BLaER1 (cell line): ENCODE measurements around the gene PNLDC1.

Experiments used
- H3K27ac ChIP-seq: shearing (Covaris generic); formaldehyde crosslinking; 2 replicates; pipeline ENCODE4 v1.8.1; 2022
- H3K27me3 ChIP-seq: shearing (Covaris generic); formaldehyde crosslinking; 2 replicates; pipeline ENCODE4 v1.8.1; 2022
- H3K36me3 ChIP-seq: shearing (Covaris generic); formaldehyde crosslinking; 2 replicates; pipeline ENCODE4 v1.8.1; 2022
- H3K4me1 ChIP-seq: shearing (Covaris generic); formaldehyde crosslinking; 2 replicates; pipeline ENCODE4 v1.8.1; 2022
- H3K4me2 ChIP-seq: shearing (Covaris generic); formaldehyde crosslinking; 2 replicates; pipeline ENCODE4 v1.8.1; 2022
- H3K4me3 ChIP-seq: shearing (Covaris generic); formaldehyde crosslinking; 2 replicates; pipeline ENCODE4 v1.8.1; 2022
- H3K9ac ChIP-seq: shearing (Covaris generic); formaldehyde crosslinking; 2 replicates; pipeline ENCODE4 v1.8.1; 2022
- H3K9me3 ChIP-seq: shearing (Covaris generic); formaldehyde crosslinking; 2 replicates; pipeline ENCODE4 v1.8.1; 2022
- H4K20me1 ChIP-seq: shearing (Covaris generic); formaldehyde crosslinking; 2 replicates; pipeline ENCODE4 v1.8.1; 2022
- Cebpa-rat ChIP-seq: shearing (Covaris generic); IDR thresholded peaks from 2 replicates; pipeline ENCODE4 v1.8.1; 2022

PNLDC1 gene

DNA sequence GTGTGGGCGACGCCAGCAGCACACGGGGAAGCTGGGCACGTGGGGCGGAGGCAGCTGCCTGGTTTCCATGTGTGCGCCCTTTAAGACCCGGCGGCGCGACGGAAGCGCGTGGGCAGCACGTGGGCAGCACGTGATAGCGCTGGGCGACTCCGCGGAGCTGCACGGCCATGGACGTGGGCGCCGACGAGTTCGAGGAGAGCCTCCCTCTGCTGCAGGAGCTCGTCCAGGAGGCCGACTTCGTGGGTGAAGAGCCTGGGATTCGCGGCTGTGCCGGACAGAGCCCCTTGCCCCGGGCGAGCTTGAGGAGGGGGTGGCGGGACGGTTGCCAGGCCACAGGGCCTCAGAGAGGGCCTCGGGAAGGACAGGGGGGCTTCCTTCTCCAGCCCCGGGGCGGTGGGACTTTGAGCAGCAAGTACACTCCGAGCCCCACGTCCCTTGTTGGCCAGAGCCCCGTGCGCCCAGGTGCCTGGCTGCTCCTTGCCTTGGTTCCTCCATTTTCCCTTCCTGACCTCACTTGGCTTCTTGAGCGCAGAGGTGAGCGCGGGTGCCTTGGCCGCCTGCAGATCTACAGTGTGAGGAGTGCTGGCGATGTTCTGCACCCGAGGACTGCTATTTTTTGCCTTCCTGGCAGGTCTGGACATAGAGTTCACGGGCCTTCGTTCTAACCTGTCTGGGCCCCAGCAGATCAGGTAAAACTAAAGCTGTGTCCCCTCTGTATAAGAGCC is at the start of gene PNLDC1:
TSS of gene PNLDC1 (plus strand) at position 136 of the 725 bp plus-strand sequence. CDS start at position 168, 32 bp downstream.
- no peaks in the 10 kb centered on the region for H4K20me1 ChIP-seq
- peaks cover 51% of the 10 kb centered on the region for H3K36me3 ChIP-seq
- H3K4me3 ChIP-seq: no peak within 1 kb of the TSS
- peaks cover 9% of the 10 kb centered on the region for H3K4me1 ChIP-seq
- no peak for TF ChIP-seq Cebpa-rat
- no peaks in the 10 kb centered on the region for H3K9me3 ChIP-seq
- no peak within 1 kb of the TSS for H3K27ac ChIP-seq
- H3K9ac ChIP-seq: no peak within 1 kb of the TSS
- H3K4me2 ChIP-seq: no peak within 1 kb of the TSS
- H3K27me3 ChIP-seq: no peaks in the 10 kb centered on the region

- Histone ChIP-seq H3K27ac (no peak overlapping the region), H3K27me3 (no peaks in the 10 kb centered on the region), H3K36me3 (peaks cover 96% of the 10 kb centered on the region), H3K4me3 (no peak overlapping the region), H4K20me1 (peaks cover 86% of the 10 kb centered on the region), H3K4me1 (no peaks in the 10 kb centered on the region), H3K4me2 (no peak overlapping the region), H3K9me3 (no peaks in the 10 kb centered on the region), H3K9ac (no peak overlapping the region)
- TF ChIP-seq Cebpa-rat: no peak
These were observed 48.6 kb upstream of the PNLDC1 start for GRCh38 chr6:159751448-159751847.

DNA sequence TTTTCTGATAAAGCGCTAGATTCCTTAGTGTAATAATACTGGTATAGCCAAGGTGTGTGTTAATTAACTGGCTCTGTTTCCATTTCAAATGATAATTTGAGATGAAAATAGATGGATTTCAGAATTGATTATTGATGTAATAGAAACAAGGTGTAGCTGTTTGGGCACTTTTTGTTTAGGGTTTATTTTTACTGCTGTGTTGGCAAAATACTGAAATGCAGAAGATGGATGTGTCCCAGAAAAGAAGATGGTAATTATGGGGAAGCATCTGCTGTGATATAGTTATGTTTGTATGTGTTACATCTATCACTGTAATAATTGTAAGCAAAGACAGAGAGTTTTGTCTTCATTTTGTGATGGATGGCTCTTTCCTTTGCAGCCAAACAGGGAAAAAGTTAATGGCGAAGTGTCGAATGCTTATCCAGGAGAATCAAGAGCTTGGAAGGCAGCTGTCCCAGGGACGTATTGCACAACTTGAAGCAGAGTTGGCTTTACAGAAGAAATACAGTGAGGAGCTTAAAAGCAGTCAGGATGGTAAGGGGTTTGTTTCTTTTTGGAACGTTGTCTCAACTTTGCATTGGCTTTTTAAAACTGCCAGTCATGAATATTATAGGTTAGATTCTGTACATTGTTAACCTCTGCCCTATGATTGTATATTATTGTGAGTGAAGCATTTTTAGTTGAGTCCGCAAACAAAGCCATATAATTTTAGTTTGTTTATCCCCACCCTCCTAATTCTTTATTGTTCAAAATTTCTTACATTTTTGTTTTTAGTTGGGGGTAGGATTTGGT is 46.8 kb upstream of the PNLDC1 start:
- Histone ChIP-seq H3K27me3 (no peaks in the 10 kb centered on the region), H3K4me2 (no peak overlapping the region), H3K9me3 (no peaks in the 10 kb centered on the region), H3K9ac (no peak overlapping the region), H4K20me1 (peaks cover 71% of the 10 kb centered on the region), H3K4me3 (no peak overlapping the region), H3K4me1 (no peaks in the 10 kb centered on the region), H3K27ac (no peak overlapping the region), H3K36me3 (peaks cover 96% of the 10 kb centered on the region)
- no peak for TF ChIP-seq Cebpa-rat

- TF ChIP-seq Cebpa-rat: no peak
- H4K20me1 ChIP-seq: peaks cover 64% of the 10 kb centered on the region
- H3K36me3 ChIP-seq: peaks cover 91% of the 10 kb centered on the region
- H3K9ac ChIP-seq: no peak overlapping the region
- H3K4me3 ChIP-seq: no peak overlapping the region
- no peak overlapping the region for H3K27ac ChIP-seq
- H3K4me1 ChIP-seq: no peaks in the 10 kb centered on the region
- no peak overlapping the region for H3K4me2 ChIP-seq
- H3K27me3 ChIP-seq: no peaks in the 10 kb centered on the region
- H3K9me3 ChIP-seq: no peaks in the 10 kb centered on the region
These were observed 45.7 kb upstream of the PNLDC1 start for GRCh38 chr6:159754401-159754800.

GRCh38 chr6:159754959-159755914 is 44.8 kb upstream of the PNLDC1 start:
- H3K27ac ChIP-seq: no peak overlapping the region

GRCh38 chr6:159756508-159756907 is 43.6 kb upstream of the PNLDC1 start:
- no peak for TF ChIP-seq Cebpa-rat
- Histone ChIP-seq H3K4me1 (peaks cover 14% of the 10 kb centered on the region), H3K4me3 (no peak overlapping the region), H3K36me3 (peaks cover 72% of the 10 kb centered on the region), H3K27me3 (no peaks in the 10 kb centered on the region), H3K27ac (no peak overlapping the region), H3K9ac (no peak overlapping the region), H4K20me1 (peaks cover 48% of the 10 kb centered on the region), H3K9me3 (no peaks in the 10 kb centered on the region), H3K4me2 (no peak overlapping the region)

More at GRCh38 chr6:159754959-159755914, 44.8 kb upstream of the PNLDC1 start:
- no peak overlapping the region for H3K9ac ChIP-seq
- peaks cover 2% of the 10 kb centered on the region; the same call in 1 of the 2 replicates for H3K4me1 ChIP-seq
- H3K36me3 ChIP-seq: peaks cover 83% of the 10 kb centered on the region
- no peak overlapping the region for H3K4me3 ChIP-seq
- no peaks in the 10 kb centered on the region for H3K9me3 ChIP-seq
- H3K4me2 ChIP-seq: no peak overlapping the region
- peaks cover 56% of the 10 kb centered on the region for H4K20me1 ChIP-seq
- H3K27me3 ChIP-seq: no peaks in the 10 kb centered on the region
- no peak for TF ChIP-seq Cebpa-rat

DNA sequence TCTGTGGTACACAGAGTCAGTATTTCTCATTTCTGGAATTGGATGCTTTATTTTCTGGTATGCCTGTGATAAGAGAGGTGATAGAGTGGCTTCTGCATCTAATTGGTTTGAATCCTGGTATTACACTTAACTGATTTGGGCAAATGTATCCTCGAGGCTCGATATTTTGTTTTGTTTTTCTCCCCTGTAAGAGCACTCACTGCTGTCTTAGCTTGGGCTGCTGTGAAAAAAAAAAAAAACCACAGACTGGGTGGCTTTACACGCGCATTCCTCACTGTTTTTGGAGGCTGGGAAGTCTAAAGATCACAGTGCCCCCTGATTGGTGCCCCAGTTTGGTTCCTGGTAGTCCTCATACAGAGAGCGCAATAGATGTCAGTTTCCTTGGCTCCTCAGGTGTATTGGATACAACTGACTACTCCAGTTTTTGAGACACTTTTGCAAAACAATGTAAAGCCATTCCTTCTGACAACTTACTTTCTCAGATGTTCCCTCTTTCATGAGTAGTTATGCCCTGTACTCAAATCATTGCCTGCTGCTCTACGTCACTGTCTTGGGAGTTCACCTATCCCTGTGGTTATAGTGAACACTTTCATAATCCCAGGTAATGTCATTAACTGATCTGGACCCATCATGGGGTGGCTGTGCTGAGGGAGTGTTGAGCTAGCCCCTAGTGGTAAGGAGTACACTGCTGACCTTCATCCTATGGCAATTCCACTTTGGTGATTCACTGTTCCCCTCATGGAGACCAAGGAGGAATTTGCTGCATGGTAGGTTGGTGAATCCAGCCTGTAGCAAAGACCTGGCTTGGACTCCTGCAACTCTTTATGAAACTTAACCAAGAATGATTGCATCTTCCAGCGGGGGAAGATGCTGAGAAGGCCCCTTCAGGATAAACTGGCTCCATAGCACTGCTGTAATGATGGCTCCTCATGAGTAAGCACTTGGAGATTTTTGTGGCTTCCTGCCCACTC is 41.8 kb upstream of the PNLDC1 start:
- no peak for TF ChIP-seq Cebpa-rat
- H3K9ac ChIP-seq: no peak overlapping the region
- no peaks in the 10 kb centered on the region for H3K27me3 ChIP-seq
- H3K4me3 ChIP-seq: no peak overlapping the region
- peaks cover 23% of the 10 kb centered on the region for H3K4me1 ChIP-seq
- H3K36me3 ChIP-seq: peaks cover 58% of the 10 kb centered on the region
- H3K27ac ChIP-seq: no peak overlapping the region
- H3K9me3 ChIP-seq: no peaks in the 10 kb centered on the region
- peaks cover 30% of the 10 kb centered on the region for H4K20me1 ChIP-seq
- H3K4me2 ChIP-seq: no peak overlapping the region

GRCh38 chr6:159759645-159760044 is 40.4 kb upstream of the PNLDC1 start:
- no peak for TF ChIP-seq Cebpa-rat
- Histone ChIP-seq H4K20me1 (peaks cover 21% of the 10 kb centered on the region), H3K4me3 (no peak overlapping the region), H3K27ac (no peak overlapping the region), H3K9ac (no peak overlapping the region), H3K4me2 (no peak overlapping the region), H3K4me1 (peaks cover 24% of the 10 kb centered on the region), H3K9me3 (no peaks in the 10 kb centered on the region), H3K36me3 (peaks cover 60% of the 10 kb centered on the region), H3K27me3 (no peaks in the 10 kb centered on the region)
